Measurements from ENCODE around the gene KRT2.
"Not testable (repeated sequence)": the region's sequence is repeated elsewhere in the genome, so short reads cannot be mapped to it uniquely, and the experiment has no call there.

DNA sequence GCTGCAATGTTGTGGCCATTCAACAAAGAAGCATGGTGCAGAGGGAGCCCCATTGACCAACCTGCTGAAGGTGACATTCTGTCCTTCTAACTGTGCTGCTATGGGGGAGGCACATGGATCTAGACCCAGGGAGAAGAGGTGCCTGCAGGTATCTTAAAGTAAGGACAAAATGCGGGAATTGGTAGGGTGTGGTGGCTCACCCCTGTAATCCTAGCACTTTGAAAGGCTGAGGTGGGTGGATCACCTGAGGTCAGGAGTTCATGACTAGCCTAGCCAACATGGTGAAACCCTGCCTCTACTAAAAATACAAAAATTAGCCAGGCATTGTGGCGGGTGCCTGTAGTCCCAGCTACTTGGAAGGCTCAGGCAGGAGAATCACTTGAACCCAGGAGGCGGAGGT lies 17.9 kb upstream of the KRT2 start:
- TF ChIP-seq, protein P1, sequence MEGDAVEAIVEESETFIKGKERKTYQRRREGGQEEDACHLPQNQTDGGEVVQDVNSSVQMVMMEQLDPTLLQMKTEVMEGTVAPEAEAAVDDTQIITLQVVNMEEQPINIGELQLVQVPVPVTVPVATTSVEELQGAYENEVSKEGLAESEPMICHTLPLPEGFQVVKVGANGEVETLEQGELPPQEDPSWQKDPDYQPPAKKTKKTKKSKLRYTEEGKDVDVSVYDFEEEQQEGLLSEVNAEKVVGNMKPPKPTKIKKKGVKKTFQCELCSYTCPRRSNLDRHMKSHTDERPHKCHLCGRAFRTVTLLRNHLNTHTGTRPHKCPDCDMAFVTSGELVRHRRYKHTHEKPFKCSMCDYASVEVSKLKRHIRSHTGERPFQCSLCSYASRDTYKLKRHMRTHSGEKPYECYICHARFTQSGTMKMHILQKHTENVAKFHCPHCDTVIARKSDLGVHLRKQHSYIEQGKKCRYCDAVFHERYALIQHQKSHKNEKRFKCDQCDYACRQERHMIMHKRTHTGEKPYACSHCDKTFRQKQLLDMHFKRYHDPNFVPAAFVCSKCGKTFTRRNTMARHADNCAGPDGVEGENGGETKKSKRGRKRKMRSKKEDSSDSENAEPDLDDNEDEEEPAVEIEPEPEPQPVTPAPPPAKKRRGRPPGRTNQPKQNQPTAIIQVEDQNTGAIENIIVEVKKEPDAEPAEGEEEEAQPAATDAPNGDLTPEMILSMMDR (IDR thresholded peaks at IDR 0.05) = not testable (repeated sequence)
- not testable (repeated sequence) for TF ChIP-seq POLR2A (IDR thresholded peaks at IDR 0.05; ENCODE audit: low read depth)

Measured in esophagus muscularis mucosa (tissue), 3 donors.